Epithelial cell of proximal tubule (primary cell): ENCODE data around the gene SLC6A6. TPM values are rescaled to one million over a fixed set of nuclear protein-coding genes. Genes with fewer than 3 reads are reported as not detected.

Experiments
- DNase-seq: peaks from one replicate; pipeline ENCODE4 v3.0.0-alpha.2; 2011; ENCODE audit warnings: low read depth
- H3K4me3 ChIP-seq: 2 replicates; pipeline ENCODE4 v1.5.1; 2011; ENCODE audit warnings: low read depth, mild to moderate bottlenecking, low read length
- total RNA-seq: library from RNA; depleted of rRNA; stranded (reverse); fragments of >200 nt; gene quantifications from 2 replicates; pipeline ENCODE4 v1.2.3, GENCODE V29; 2015
- TF ChIP-seq, protein P1 (sequence below): conservative IDR thresholded peaks from 2 replicates; pipeline ENCODE4 v1.5.1; 2012; ENCODE audit warnings: low read depth, mild to moderate bottlenecking, low read length

Gene SLC6A6
- total RNA-seq, 1 donor from 2014 or later, result 27.9 TPM

DNA sequence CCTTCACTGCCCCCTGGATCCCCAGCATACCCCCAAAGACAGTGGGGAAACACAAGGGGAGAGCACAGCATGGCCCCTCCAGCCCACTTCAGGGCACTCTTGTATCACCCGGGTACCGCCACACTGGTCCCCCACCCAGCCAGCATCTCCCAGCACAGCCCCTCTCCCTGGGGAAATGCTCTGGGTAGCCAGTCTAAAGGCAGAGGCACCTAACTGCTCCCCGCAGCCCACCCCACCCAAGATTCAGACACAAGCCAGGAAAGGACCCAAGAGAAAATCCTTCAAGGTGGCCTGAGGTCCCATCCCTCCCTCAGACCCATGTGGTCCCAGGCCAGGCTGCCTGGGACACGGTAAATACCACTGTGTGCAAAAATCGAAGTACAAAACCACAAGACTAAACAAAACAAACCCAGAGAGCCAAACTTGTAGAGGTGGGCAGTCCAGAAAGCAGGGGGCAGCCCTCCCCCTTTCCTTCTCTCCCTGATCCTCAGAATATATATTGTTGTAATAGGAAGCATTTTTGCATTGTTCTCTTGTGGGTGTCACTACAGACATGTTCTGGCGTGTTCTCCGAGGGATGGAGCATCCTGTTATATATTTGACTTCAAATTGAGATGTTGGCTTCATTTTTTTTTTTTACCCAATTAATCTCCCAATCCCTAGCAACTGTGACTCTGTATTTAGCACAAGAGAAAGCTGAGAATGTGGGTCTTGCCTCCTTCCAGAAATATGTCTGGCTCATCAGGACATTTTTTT lies 86.1 kb downstream of the SLC6A6 start:
- H3K4me3 ChIP-seq, result no peak overlapping the region
- DNase-seq, result no peak
- TF ChIP-seq, protein P1, sequence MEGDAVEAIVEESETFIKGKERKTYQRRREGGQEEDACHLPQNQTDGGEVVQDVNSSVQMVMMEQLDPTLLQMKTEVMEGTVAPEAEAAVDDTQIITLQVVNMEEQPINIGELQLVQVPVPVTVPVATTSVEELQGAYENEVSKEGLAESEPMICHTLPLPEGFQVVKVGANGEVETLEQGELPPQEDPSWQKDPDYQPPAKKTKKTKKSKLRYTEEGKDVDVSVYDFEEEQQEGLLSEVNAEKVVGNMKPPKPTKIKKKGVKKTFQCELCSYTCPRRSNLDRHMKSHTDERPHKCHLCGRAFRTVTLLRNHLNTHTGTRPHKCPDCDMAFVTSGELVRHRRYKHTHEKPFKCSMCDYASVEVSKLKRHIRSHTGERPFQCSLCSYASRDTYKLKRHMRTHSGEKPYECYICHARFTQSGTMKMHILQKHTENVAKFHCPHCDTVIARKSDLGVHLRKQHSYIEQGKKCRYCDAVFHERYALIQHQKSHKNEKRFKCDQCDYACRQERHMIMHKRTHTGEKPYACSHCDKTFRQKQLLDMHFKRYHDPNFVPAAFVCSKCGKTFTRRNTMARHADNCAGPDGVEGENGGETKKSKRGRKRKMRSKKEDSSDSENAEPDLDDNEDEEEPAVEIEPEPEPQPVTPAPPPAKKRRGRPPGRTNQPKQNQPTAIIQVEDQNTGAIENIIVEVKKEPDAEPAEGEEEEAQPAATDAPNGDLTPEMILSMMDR, result no peak

DNA sequence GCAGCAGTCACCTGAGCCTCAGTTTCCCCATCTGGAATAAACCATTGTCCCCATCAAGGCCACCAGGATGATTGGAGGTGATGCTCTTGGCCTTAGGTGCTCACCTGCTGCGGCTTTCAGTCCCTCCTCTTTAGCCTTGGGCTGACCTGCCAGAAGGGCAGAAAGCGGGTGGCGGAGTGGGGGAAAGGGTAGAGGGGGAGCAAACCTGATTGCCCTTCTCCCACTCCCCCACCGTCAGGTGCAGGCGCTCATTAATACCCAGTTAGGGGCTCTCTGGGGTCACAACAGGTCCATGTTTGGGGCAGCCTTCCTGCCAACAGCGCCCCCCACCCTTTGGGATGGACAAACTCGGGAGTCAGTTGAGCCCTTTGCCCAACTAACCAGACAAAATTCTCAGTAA lies 87.2 kb downstream of the SLC6A6 start:
- TF ChIP-seq, protein P1, result peak; percentile 7
- H3K4me3 ChIP-seq, result no peak overlapping the region
- no peak for DNase-seq

DNA sequence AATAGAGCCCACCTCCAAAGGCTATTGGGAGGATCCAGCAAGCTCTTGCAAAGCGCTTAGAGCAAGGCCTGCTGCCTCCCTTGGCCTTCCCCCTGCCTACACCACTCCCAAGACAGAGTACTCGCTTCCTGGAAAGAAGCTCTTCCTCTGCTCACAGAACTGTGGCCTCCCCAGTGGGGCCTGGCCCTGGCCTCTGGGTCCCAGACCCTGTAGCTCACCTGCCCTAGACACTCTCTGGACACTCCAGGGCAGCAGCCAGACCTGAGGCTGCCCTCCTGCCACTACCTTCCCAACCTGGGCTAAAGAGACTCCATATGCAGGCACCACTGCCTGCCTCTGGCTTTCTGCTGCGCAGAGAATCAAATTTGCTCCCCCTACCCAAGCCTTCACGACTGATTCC lies 87.8 kb downstream of the SLC6A6 start:
- TF ChIP-seq, protein P1, result no peak
- no peak for DNase-seq
- no peak overlapping the region for H3K4me3 ChIP-seq

DNA sequence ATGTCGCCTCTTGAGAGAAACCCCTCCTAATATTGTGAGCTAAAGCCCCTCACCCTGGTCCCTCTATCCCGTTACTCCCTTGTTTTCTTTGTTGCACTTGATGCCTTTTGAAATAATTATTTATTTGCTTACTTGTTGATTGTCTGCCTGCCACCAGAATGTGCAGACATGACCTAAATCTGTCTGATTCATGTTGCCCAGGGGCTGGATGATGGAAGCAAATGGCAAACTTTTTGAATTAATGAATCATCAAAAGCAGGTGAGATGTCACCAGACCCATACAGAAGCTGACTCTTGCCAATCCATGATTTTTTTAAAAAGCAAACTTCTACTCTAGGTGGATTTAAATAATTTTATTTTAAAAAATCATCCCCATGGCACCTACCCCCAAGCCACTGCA lies 88.4 kb downstream of the SLC6A6 start:
- DNase-seq, result no peak
- TF ChIP-seq, protein P1, result no peak
- H3K4me3 ChIP-seq, result no peak overlapping the region

DNA sequence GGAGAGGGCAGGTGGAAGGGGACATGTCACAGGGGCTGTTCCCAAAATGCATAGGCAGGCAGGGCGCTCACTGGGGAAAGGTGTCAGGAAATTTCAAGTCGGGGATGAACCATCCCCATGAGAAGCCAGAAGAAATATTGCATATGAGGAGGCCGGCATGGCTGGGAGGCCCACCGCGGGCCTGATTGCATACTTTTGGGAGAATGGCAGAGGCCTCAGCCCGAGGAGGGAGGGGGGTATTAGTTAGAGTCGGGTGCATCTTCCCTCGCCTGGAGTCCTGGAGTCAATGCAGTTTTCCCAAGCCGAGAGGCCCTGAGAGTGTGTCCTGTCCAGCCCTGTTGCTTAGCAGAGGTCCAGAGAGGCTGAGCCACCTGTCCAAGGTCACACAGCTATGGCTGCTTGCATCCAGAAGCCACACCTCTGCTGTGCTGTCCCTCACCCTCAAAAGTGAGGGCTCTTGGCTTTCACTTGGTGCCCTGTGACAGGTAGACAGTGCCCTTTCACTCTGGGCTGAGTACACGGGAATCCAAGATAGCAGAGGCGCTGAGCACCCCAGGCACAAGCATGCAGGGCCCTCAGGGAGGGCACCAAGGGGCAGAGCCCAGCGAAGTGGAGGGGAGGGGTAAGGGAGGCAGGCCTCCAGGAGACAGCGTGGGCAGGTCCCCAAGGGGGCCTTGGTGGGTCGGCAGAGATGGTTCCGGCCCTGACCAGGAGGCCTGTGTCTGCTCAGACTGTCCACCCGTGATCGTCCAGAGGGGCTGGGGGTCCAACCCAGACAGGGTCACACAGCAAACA lies 89.2 kb downstream of the SLC6A6 start:
- TF ChIP-seq, protein P1, result no peak
- no peak for DNase-seq
- no peak overlapping the region for H3K4me3 ChIP-seq

DNA sequence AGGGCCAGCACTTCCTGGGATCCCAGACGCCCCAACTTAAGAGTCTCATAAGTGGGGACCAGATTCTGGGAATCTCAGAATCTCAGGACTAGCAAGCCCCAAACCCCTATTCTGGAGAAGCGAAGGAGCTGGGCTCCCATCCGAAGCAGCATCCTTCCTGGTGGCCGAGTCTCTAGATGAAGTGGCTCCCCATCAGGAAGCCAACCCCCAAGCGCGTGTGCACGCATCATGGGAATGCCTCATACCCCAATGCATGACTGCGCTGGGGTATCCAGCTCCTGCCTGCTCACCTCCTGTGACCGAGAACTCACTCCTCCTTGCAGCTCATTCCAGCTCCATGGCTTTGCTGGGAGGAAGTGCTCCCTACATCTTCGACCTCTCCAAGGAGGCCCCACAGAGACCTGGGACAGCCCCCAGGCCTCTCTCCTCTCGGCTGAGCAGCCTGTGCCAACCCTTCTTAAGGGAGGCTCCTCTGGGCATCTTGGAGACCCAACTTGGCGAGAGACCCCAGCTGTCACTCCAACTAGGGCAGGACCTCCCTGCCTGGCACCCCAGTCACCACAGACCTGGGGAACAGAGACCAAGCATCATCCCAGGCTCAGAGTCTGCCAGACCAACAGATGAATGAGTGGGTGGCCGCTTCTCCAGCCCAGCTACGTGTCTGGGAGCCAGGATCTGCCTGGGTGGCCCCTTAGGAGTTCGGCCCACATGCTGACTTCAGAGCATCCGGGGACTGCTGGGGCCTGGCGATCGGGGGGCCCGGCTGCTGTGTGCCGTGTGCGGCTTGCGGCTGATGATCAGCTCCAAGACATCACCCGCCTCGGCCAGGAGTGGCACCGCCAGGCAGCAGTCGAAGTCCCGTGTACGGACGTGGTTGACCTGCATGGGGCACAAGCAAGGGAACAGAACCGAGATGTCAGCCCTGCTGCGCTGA lies 90.8 kb downstream of the SLC6A6 start:
- TF ChIP-seq, protein P1, result no peak
- H3K4me3 ChIP-seq, result no peak overlapping the region
- no peak for DNase-seq
